Measurements from ENCODE around the gene LANCL2. TPM values are rescaled to one million over a fixed set of nuclear protein-coding genes. Genes with fewer than 3 reads are reported as not detected.
"Not testable (repeated sequence)": the region's sequence is repeated elsewhere in the genome, so short reads cannot be mapped to it uniquely, and the experiment has no call there.

Gene LANCL2
- total RNA-seq, 1 donor from 2014 or later: 23.0 TPM

DNA sequence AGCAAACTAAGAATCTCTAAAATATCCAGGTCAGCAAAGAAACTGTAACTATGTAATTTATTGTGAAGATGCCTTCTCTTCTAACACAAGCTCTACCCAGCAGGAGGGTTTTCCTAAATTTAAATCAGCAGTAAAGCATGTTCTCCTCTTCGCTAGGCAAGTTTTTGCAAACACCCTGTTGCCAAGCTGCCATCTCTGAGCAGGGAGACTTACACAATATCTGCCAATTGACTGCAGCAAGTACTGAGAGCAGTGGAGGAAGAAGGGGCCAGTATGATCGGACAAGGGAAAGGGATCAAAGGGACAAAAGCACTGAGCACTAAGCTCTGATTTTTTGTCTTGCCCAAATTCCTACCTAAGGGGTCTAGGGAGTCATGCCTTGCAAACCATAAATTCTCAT, 16.0 kb upstream of the LANCL2 start:
- Mint-ChIP-seq H3K4me1 (no peaks in the 10 kb centered on the region), H3K27me3 (ENCODE audit: low read depth) (peaks cover 13% of the 10 kb centered on the region), H3K27ac (ENCODE audit: unreplicated experiment) (no peak overlapping the region), H3K9me3 (no peaks in the 10 kb centered on the region), H3K4me3 (no peak overlapping the region), H3K36me3 (ENCODE audit: low read depth) (no peaks in the 10 kb centered on the region)
- TF ChIP-seq, protein P1, sequence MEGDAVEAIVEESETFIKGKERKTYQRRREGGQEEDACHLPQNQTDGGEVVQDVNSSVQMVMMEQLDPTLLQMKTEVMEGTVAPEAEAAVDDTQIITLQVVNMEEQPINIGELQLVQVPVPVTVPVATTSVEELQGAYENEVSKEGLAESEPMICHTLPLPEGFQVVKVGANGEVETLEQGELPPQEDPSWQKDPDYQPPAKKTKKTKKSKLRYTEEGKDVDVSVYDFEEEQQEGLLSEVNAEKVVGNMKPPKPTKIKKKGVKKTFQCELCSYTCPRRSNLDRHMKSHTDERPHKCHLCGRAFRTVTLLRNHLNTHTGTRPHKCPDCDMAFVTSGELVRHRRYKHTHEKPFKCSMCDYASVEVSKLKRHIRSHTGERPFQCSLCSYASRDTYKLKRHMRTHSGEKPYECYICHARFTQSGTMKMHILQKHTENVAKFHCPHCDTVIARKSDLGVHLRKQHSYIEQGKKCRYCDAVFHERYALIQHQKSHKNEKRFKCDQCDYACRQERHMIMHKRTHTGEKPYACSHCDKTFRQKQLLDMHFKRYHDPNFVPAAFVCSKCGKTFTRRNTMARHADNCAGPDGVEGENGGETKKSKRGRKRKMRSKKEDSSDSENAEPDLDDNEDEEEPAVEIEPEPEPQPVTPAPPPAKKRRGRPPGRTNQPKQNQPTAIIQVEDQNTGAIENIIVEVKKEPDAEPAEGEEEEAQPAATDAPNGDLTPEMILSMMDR (conservative IDR thresholded peaks at IDR 0.05): no peak
- DNase-seq (ENCODE audit: low read depth, low spot score): no peak

DNA sequence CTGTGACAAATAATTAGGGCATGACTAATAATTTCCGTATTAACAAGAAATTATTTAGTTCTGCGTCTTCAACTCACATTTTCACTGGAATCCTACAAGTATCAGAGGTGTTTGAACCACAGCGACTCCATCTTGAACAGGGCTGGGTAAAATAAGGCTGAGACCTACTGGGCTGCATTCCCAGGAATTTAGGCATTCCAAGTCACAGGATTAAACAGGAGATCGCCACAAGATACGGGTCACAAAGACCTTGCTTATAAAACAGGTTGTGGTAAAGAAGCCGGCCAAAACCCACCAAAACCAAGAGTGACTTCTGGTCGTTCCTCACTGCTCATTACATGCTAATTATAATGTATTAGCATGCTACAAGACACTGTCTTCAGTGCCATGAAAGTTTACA, 14.9 kb upstream of the LANCL2 start:
- H3K27me3 Mint-ChIP-seq (ENCODE audit: low read depth): peaks cover 18% of the 10 kb centered on the region
- H3K9me3 Mint-ChIP-seq: no peaks in the 10 kb centered on the region
- H3K4me1 Mint-ChIP-seq: no peaks in the 10 kb centered on the region
- no peak overlapping the region for H3K4me3 Mint-ChIP-seq
- TF ChIP-seq, protein P1 (conservative IDR thresholded peaks at IDR 0.05): no peak
- H3K27ac Mint-ChIP-seq (ENCODE audit: unreplicated experiment): no peak overlapping the region
- no peaks in the 10 kb centered on the region for H3K36me3 Mint-ChIP-seq (ENCODE audit: low read depth)
- DNase-seq (ENCODE audit: low read depth, low spot score): no peak

DNA sequence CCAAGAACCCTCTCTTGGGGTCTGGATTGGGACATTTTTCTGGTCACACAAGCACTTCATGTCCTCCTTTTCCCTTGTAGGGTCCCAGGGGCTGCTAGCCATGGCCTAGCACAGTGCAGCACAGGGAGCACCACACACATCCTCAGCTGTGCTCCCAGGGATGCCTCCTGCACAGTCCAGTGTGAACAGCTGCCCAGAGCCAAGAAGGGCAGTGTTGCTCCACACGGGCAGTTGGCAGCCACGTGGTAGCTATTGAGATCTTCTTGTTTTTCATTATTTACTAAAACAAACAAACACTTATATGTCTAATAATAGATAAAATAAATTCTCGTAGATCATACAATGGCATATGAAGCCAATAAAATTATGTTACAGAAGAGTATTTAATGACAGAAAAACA, 13.9 kb upstream of the LANCL2 start:
- Mint-ChIP-seq H3K4me3 (no peak overlapping the region), H3K4me1 (no peaks in the 10 kb centered on the region), H3K27ac (ENCODE audit: unreplicated experiment) (no peak overlapping the region), H3K36me3 (ENCODE audit: low read depth) (no peaks in the 10 kb centered on the region), H3K27me3 (ENCODE audit: low read depth) (peaks cover 18% of the 10 kb centered on the region), H3K9me3 (no peaks in the 10 kb centered on the region)
- no peak for DNase-seq (ENCODE audit: low read depth, low spot score)
- TF ChIP-seq, protein P1 (conservative IDR thresholded peaks at IDR 0.05): no peak

DNA sequence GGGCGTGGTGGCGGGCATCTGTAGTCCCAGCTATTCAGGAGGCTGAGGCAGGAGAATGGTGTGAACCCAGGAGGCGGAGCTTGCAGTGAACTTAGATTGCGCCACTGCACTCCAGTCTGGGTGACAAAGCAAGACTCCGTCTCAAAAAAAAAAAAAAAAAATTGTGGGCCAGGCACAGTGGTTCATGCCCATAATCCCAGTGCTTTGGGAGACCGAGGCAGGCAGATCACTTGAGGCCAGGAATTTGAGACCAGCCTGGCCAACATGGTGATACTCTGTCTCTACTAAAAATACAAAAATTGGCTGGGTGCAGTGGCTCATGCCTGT, 12.2 kb upstream of the LANCL2 start:
- DNase-seq (ENCODE audit: low read depth, low spot score); H3K4me1 Mint-ChIP-seq; H3K4me3 Mint-ChIP-seq; H3K36me3 Mint-ChIP-seq (ENCODE audit: low read depth); H3K9me3 Mint-ChIP-seq; H3K27ac Mint-ChIP-seq (ENCODE audit: unreplicated experiment): not testable (repeated sequence)
- peaks cover 24% of the 10 kb centered on the region for H3K27me3 Mint-ChIP-seq (ENCODE audit: low read depth)

DNA sequence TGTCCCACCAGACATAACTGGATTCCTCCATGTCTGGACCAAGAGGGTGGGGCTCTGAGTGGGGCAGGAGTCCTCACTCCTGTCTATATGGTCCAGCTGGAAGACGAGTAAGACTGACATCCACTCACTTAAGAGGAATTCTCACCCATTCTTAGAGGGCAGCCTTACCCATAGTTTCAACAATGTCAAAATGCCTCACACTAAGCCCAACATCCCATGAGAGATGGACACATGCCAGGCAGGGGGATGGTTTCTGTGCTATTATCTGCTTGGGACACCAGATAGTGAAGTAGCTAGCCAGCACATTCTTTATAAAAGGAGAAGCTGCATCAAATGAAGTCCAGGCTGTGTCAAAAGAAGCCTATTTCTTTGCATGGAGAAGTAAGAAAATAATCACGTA, 4.7 kb upstream of the LANCL2 start:
- no peak for DNase-seq (ENCODE audit: low read depth, low spot score)
- no peaks in the 10 kb centered on the region for H3K36me3 Mint-ChIP-seq (ENCODE audit: low read depth)
- peak overlapping the region; percentile 56 for H3K4me3 Mint-ChIP-seq
- H3K27me3 Mint-ChIP-seq (ENCODE audit: low read depth): peaks cover 25% of the 10 kb centered on the region
- no peak overlapping the region for H3K27ac Mint-ChIP-seq (ENCODE audit: unreplicated experiment)
- H3K4me1 Mint-ChIP-seq: peaks cover 10% of the 10 kb centered on the region
- TF ChIP-seq, protein P1 (conservative IDR thresholded peaks at IDR 0.05): no peak
- H3K9me3 Mint-ChIP-seq: no peaks in the 10 kb centered on the region

DNA sequence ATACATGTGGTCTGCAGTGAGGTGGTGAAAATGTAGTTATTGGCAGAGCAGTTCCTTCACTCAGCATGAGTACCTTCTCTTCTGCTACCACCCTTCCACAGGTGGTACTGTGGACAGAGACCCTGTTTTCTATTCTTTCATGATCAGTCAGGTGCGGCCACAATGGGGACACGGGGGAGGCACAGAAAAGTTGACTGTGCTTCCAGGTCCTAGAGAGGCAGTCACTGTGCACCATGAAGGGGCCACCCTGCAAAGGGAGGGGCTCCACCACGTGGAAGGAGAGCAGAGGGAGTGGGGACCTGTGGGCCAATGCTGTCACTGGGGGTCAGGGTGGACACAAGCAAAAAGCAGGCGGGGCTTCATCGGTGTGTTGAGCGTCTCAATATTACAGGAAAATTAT, 3.6 kb upstream of the LANCL2 start:
- Mint-ChIP-seq H3K4me1 (peaks cover 10% of the 10 kb centered on the region), H3K27me3 (ENCODE audit: low read depth) (peaks cover 25% of the 10 kb centered on the region), H3K4me3 (peak overlapping the region; percentile 39), H3K36me3 (ENCODE audit: low read depth) (no peaks in the 10 kb centered on the region), H3K27ac (ENCODE audit: unreplicated experiment) (no peak overlapping the region), H3K9me3 (no peaks in the 10 kb centered on the region)
- no peak for DNase-seq (ENCODE audit: low read depth, low spot score)
- TF ChIP-seq, protein P1 (conservative IDR thresholded peaks at IDR 0.05): no peak

Measured in neural crest cell (in vitro differentiated cells).